Heart left ventricle (tissue), 16 donors: Measurements from ENCODE around the gene CACNA1D. TPM values are rescaled to one million over a fixed set of nuclear protein-coding genes. Genes with fewer than 3 reads are reported as not detected.
A peak's percentile ranks its signal among the peaks of the same experiment; 100 is the strongest.

Experiments used
- ATAC-seq, 4 donors: fragments of 200-7000 bp; cut with Tn5 transposase; one replicate each; pipeline ENCODE4 v1.9.1; 2020 to 2022; ENCODE audit warnings: moderate library complexity in 4 of 4, mild to moderate bottlenecking in 3 of 4, moderate number of reproducible peaks in 1 of 4
- DNase-seq, 5 donors: peaks; one replicate each; pipeline ENCODE4 v3.0.0-alpha.2; 2020
- H3K27ac ChIP-seq, 12 donors: fragments of 200-600 bp; sonication (generic) in 4 of 12; one replicate each; pipeline versions ENCODE4 v1.5.0 to v1.8.0; 2016 to 2022; ENCODE audit warnings: mild to moderate bottlenecking in 2 of 12
- H3K27me3 ChIP-seq, 9 donors: fragments of 200-600 bp; sonication (generic) in 2 of 9; one replicate each; pipeline versions ENCODE4 v1.5.1 to v1.8.0; 2016 to 2022; ENCODE audit warnings: mild to moderate bottlenecking in 3 of 9
- H3K36me3 ChIP-seq, 9 donors: fragments of 200-600 bp; sonication (generic) in 2 of 9; one replicate each; pipeline versions ENCODE4 v1.5.0 to v1.8.0; 2018 to 2022; ENCODE audit warnings: mild to moderate bottlenecking in 2 of 9
- H3K4me1 ChIP-seq, 12 donors: fragments of 200-600 bp; sonication (generic) in 4 of 12; one replicate each; pipeline versions ENCODE4 v1.5.0 to v1.8.0; 2016 to 2022; ENCODE audit warnings: mild to moderate bottlenecking in 3 of 12
- H3K4me3 ChIP-seq, 12 donors: fragments of 200-600 bp; sonication (generic) in 4 of 12; one replicate each; pipeline versions ENCODE4 v1.5.0 to v1.8.0; 2017 to 2022; ENCODE audit warnings: mild to moderate bottlenecking in 9 of 12, moderate library complexity in 4 of 12
- H3K9me3 ChIP-seq, 12 donors: fragments of 200-600 bp; sonication (generic) in 4 of 12; one replicate each; pipeline versions ENCODE4 v1.5.0 to v1.8.0; 2016 to 2022; ENCODE audit warnings: mild to moderate bottlenecking in 1 of 12
- CTCF ChIP-seq, 12 donors: fragments of 200-600 bp; sonication (generic) in 4 of 12; IDR thresholded peaks; one replicate each; pipeline versions ENCODE4 v1.5.0 to v1.8.0; 2018 to 2022; ENCODE audit warnings: antibody characterized with exemption in 12 of 12, mild to moderate bottlenecking in 5 of 12
- POLR2A ChIP-seq, 2 donors: fragments of 450-650 bp; IDR thresholded peaks; one replicate each; pipeline ENCODE4 v1.6.1; 2017; ENCODE audit warnings: antibody characterized with exemption in 2 of 2, mild to moderate bottlenecking in 2 of 2, moderate library complexity in 2 of 2
- WGBS, 4 donors: extraction: QIAGEN DNeasy Blood & Tissue Kit in 2 of 4; methylation state at CpG; one replicate each; pipeline versions ENCODE4 v1.1.5 to v1.1.7; 2013 to 2018; 5-methylcytosine and 5-hydroxymethylcytosine counted together
- intact Hi-C, 10 donors: fragments of 100-400 bp; cut with DNase I; formaldehyde crosslinking; loops; one replicate each; pipeline versions ENCODE4 v1.11.1 to v1.14.2; 2022
- polyA plus RNA-seq, 2 donors: library from polyadenylated mRNA; stranded (reverse); fragments of 200-250 nt; gene quantifications; one replicate each; pipeline ENCODE4 v1.2.3, GENCODE V29; 2013
- total RNA-seq, 9 donors: library from RNA; depleted of rRNA in 2 of 9; stranded (reverse); fragments of >200 nt in 2 of 9; fragmentation: NEBNext Ultra II Directional in 3 of 9; extraction: Animal tissue kit (Norgen Biotek cat#: 25700) in 3 of 9; gene quantifications; one replicate each; pipeline versions ENCODE4 v1.1.0 to v1.2.4, GENCODE V29; 2016 to 2023
- donor health status: ischemic (EF 13 %, LVEDD 7.1; RV severe dilation, severe dysfunction).
- donor health status: healthy with polysubstance abuse.
- donor health status: DM: no; HTN: yes; CAD: no.
- donor health status: DM: no; HTN: no; CAD: no.
- donor health status: ischemic (EF 25% LVEDD 6.9; RV normal size, moderate dysfunction).
- donor health status: ischemic (EF 25% LVEDD 5.7; RV mildly dilated, moderate dysfunction).
- donor health status: healthy.
- donor health status: DM: yes; HTN: yes; CAD: no.
- donor health status: ischemic (EF 35%, LVEDD 5.7; RV mildly dilated, moderate dysfunction).
- donor health status: nonischemic (EF 11% LVEDD 7.7; RV severe dilation, severe dysfunction).
- donor health status: DM: yes; HTN: yes; CAD: no.
- donor health status: PGD.
- donor health status: ischemic (EF 29% LVEDD 5.4; RV normal size, mild dysfunction).
- donor health status: nonischemic (EF 23%, LVEDD 6.1; RV moderate dilation, normal function).

The CACNA1D gene
- total and polyA plus RNA-seq, 11 donors: 0.06 to 2.4 (median 0.40) TPM; not detected in 1

GRCh38 chr3:53817809-53818208 is 323.4 kb downstream of the CACNA1D start:
- no peaks in the 10 kb centered on the region for H3K9me3 ChIP-seq
- ATAC-seq (no peak), DNase-seq (no peak)
- H3K36me3 ChIP-seq: no peaks in the 10 kb centered on the region
- no peak overlapping the region for H3K27ac ChIP-seq
- 65 to 77% (median 71%) methylated on average over 13 to 17 of the region's 17 CpGs for WGBS, 4 donors
- no peaks in the 10 kb centered on the region for H3K27me3 ChIP-seq
- H3K4me3 ChIP-seq: no peak overlapping the region
- TF ChIP-seq CTCF (IDR thresholded peaks at IDR 0.05) (no peak), POLR2A (IDR thresholded peaks at IDR 0.05) (no peak)
- no peaks in the 10 kb centered on the region for H3K4me1 ChIP-seq
- intact Hi-C loops: no loop called here

- H3K9me3 ChIP-seq: no peaks in the 10 kb centered on the region
- ATAC-seq: peak in 1 of 4 donors; percentile 5
- whole genome bisulfite sequencing, 4 donors: 81 to 83% (median 82%) methylated on average over 13 to 14 of the region's 14 CpGs
- DNase-seq: no peak
- H3K27ac ChIP-seq: no peak overlapping the region
- no peaks in the 10 kb centered on the region for H3K36me3 ChIP-seq
- no peaks in the 10 kb centered on the region for H3K4me1 ChIP-seq
- TF ChIP-seq CTCF (IDR thresholded peaks at IDR 0.05) (no peak), POLR2A (IDR thresholded peaks at IDR 0.05) (no peak)
- intact Hi-C loops: no loop called here
- no peak overlapping the region for H3K4me3 ChIP-seq
- no peaks in the 10 kb centered on the region for H3K27me3 ChIP-seq
These were observed 324.1 kb downstream of the CACNA1D start for GRCh38 chr3:53818221-53819162.

- H3K9me3 ChIP-seq: no peaks in the 10 kb centered on the region
- H3K4me1 ChIP-seq: no peaks in the 10 kb centered on the region
- intact Hi-C loops: no loop called here
- TF ChIP-seq POLR2A (IDR thresholded peaks at IDR 0.05) (no peak), CTCF (IDR thresholded peaks at IDR 0.05) (no peak)
- H3K4me3 ChIP-seq: no peak overlapping the region
- DNase-seq: no peak
- H3K27ac ChIP-seq: no peak overlapping the region
- ATAC-seq: no peak
- H3K36me3 ChIP-seq: no peaks in the 10 kb centered on the region
- WGBS, 4 donors: 83 to 91% (median 88%) methylated on average over 14 of the region's 14 CpGs
- no peaks in the 10 kb centered on the region for H3K27me3 ChIP-seq
These were observed 324.9 kb downstream of the CACNA1D start for GRCh38 chr3:53819163-53819868.

GRCh38 chr3:53820084-53820483 is 325.7 kb downstream of the CACNA1D start:
- H3K4me3 ChIP-seq: no peak overlapping the region
- intact Hi-C loops: no loop called here
- H3K36me3 ChIP-seq: no peaks in the 10 kb centered on the region
- TF ChIP-seq POLR2A (IDR thresholded peaks at IDR 0.05): no peak
- no peak for TF ChIP-seq CTCF (IDR thresholded peaks at IDR 0.05)
- no peaks in the 10 kb centered on the region for H3K27me3 ChIP-seq
- no peak overlapping the region for H3K27ac ChIP-seq
- WGBS, 4 donors: 89 to 93% (median 92%) methylated on average over 4 to 5 of the region's 5 CpGs
- no peaks in the 10 kb centered on the region for H3K9me3 ChIP-seq
- ATAC-seq (no peak), DNase-seq (no peak)
- no peaks in the 10 kb centered on the region for H3K4me1 ChIP-seq
